Ovary (tissue), 3 donors: Measurements from ENCODE around the gene NBEAL2.

ENCODE experiments used
- EP300 ChIP-seq: sonication (generic); formaldehyde crosslinking; IDR thresholded peaks from one replicate; pipeline ENCODE4 v1.6.1; 2017; ENCODE audit warnings: antibody characterized with exemption
- POLR2A ChIP-seq: fragments of 450-650 bp; IDR thresholded peaks from one replicate; pipeline ENCODE4 v1.6.1; 2017; ENCODE audit warnings: antibody characterized with exemption, mild to moderate bottlenecking, moderate library complexity
- TF ChIP-seq, protein P1 (sequence below), 3 donors: fragments of 450-650 bp in 2 of 3; fragments of 200-600 bp in 1 of 3; IDR thresholded peaks; one replicate each; pipeline versions ENCODE4 v1.5.1 to v1.8.0; 2016 to 2022; ENCODE audit warnings: antibody characterized with exemption in 3 of 3, mild to moderate bottlenecking in 1 of 3
- donor health status: DM: no; HTN: no; CAD: no.

DNA sequence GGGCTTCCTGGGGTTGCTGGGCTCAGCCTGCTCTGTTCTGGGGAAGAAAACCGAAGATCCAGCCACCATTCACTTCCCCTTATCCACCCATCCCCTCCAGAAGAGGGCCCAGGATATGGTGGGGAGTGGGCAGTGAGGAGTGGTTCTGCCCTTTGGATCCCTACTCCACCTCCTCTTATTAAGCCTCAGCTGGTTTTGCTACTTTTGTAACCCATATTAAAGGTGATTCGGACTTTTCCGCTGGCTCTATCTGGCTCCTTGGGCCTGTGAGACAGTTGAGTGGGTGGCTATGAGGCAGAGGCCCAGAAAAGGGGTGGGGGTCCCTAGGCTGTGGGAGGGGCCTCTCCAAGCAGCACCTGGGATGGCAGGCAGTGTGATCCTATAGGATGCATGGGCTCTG is 33.8 kb downstream of the NBEAL2 start:
- TF ChIP-seq POLR2A (no peak), EP300 (no peak)
- TF ChIP-seq, protein P1, sequence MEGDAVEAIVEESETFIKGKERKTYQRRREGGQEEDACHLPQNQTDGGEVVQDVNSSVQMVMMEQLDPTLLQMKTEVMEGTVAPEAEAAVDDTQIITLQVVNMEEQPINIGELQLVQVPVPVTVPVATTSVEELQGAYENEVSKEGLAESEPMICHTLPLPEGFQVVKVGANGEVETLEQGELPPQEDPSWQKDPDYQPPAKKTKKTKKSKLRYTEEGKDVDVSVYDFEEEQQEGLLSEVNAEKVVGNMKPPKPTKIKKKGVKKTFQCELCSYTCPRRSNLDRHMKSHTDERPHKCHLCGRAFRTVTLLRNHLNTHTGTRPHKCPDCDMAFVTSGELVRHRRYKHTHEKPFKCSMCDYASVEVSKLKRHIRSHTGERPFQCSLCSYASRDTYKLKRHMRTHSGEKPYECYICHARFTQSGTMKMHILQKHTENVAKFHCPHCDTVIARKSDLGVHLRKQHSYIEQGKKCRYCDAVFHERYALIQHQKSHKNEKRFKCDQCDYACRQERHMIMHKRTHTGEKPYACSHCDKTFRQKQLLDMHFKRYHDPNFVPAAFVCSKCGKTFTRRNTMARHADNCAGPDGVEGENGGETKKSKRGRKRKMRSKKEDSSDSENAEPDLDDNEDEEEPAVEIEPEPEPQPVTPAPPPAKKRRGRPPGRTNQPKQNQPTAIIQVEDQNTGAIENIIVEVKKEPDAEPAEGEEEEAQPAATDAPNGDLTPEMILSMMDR (IDR thresholded peaks at IDR 0.05) = no peak
